ENCODE data around the gene FCRL6.

FCRL6 gene

DNA sequence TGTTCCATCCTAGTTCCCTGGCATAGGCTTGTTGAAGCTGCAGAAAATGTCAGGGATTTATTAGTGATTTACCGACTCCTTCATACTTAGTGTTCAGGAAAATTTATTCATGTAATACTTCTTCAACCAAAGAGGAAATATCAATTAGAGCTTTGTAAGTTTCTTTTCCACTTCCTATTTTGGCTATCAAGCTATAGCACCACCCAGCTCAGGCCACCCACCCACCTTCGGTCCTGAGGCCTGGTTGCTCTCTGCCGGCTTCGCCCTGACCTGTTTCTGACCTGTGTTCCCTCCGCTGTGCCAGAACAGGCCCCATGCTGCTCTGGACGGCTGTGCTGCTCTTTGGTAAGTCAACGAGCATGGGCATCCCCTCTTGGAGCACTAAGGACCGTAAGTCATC is at the start of gene FCRL6:
TSS of gene FCRL6 (plus strand) at position 250 of the 400 bp plus-strand sequence. CDS start at position 315, 65 bp downstream.
- no peaks in the 10 kb centered on the region for H3K27me3 ChIP-seq (ENCODE audit: insufficient read depth, low read length)
- no peak within 1 kb of the TSS for H3K27ac ChIP-seq (ENCODE audit: low read depth, low read length, poor library complexity, severe bottlenecking)

GRCh38 chr1:159753386-159753785 is 48.8 kb upstream of the FCRL6 start:
- H3K4me2 ChIP-seq (ENCODE audit: low read length) = no peak overlapping the region
- H3K9me2 ChIP-seq (ENCODE audit: low read depth, low read length) = no peaks in the 10 kb centered on the region
- no peaks in the 10 kb centered on the region for H4K20me1 ChIP-seq (ENCODE audit: insufficient read depth, low read length)
- TF ChIP-seq, protein P1, sequence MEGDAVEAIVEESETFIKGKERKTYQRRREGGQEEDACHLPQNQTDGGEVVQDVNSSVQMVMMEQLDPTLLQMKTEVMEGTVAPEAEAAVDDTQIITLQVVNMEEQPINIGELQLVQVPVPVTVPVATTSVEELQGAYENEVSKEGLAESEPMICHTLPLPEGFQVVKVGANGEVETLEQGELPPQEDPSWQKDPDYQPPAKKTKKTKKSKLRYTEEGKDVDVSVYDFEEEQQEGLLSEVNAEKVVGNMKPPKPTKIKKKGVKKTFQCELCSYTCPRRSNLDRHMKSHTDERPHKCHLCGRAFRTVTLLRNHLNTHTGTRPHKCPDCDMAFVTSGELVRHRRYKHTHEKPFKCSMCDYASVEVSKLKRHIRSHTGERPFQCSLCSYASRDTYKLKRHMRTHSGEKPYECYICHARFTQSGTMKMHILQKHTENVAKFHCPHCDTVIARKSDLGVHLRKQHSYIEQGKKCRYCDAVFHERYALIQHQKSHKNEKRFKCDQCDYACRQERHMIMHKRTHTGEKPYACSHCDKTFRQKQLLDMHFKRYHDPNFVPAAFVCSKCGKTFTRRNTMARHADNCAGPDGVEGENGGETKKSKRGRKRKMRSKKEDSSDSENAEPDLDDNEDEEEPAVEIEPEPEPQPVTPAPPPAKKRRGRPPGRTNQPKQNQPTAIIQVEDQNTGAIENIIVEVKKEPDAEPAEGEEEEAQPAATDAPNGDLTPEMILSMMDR (IDR thresholded peaks at IDR 0.05; ENCODE audit: low read length) = no peak
- no peak for TF ChIP-seq EZH2 (IDR thresholded peaks at IDR 0.05; ENCODE audit: borderline replicate concordance, low read length)
- no peaks in the 10 kb centered on the region for H3K9me3 ChIP-seq (ENCODE audit: low read length)
- no peaks in the 10 kb centered on the region for H3K4me1 ChIP-seq (ENCODE audit: insufficient read depth, low read length, severe bottlenecking)
- no peaks in the 10 kb centered on the region for H3K79me2 ChIP-seq (ENCODE audit: insufficient read depth, low read length)
- H3F3A ChIP-seq (ENCODE audit: insufficient read depth, low read length) = no peaks in the 10 kb centered on the region
- no peaks in the 10 kb centered on the region for H3K27me3 ChIP-seq (ENCODE audit: insufficient read depth, low read length)
- no peak overlapping the region for H2AFZ ChIP-seq (ENCODE audit: low read length)
- no peak overlapping the region for H3K9ac ChIP-seq (ENCODE audit: low read length)
- no peak overlapping the region for H3K4me3 ChIP-seq (ENCODE audit: low read depth, low read length, poor library complexity, severe bottlenecking)
- no peak overlapping the region for H3K27ac ChIP-seq (ENCODE audit: low read depth, low read length, poor library complexity, severe bottlenecking)
- no peaks in the 10 kb centered on the region for H3K36me3 ChIP-seq (ENCODE audit: insufficient read depth, low read length)

More for the DNA sequence above, at the start of gene FCRL6:
- H3K4me3 ChIP-seq (ENCODE audit: low read depth, low read length, poor library complexity, severe bottlenecking) = no peak within 1 kb of the TSS
- H2AFZ ChIP-seq (ENCODE audit: low read length) = no peak within 1 kb of the TSS
- no peaks in the 10 kb centered on the region for H3K79me2 ChIP-seq (ENCODE audit: insufficient read depth, low read length)
- no peaks in the 10 kb centered on the region for H3K36me3 ChIP-seq (ENCODE audit: insufficient read depth, low read length)
- TF ChIP-seq, protein P1 (IDR thresholded peaks at IDR 0.05; ENCODE audit: low read length) = no peak
- no peak for TF ChIP-seq EZH2 (IDR thresholded peaks at IDR 0.05; ENCODE audit: borderline replicate concordance, low read length)
- no peaks in the 10 kb centered on the region for H3K9me3 ChIP-seq (ENCODE audit: low read length)
- no peak within 1 kb of the TSS for H3K4me2 ChIP-seq (ENCODE audit: low read length)
- no peaks in the 10 kb centered on the region for H3K4me1 ChIP-seq (ENCODE audit: insufficient read depth, low read length, severe bottlenecking)
- H3K9ac ChIP-seq (ENCODE audit: low read length) = no peak within 1 kb of the TSS
- no peaks in the 10 kb centered on the region for H4K20me1 ChIP-seq (ENCODE audit: insufficient read depth, low read length)
- no peaks in the 10 kb centered on the region for H3F3A ChIP-seq (ENCODE audit: insufficient read depth, low read length)
- H3K9me2 ChIP-seq (ENCODE audit: low read depth, low read length) = no peaks in the 10 kb centered on the region

DNA sequence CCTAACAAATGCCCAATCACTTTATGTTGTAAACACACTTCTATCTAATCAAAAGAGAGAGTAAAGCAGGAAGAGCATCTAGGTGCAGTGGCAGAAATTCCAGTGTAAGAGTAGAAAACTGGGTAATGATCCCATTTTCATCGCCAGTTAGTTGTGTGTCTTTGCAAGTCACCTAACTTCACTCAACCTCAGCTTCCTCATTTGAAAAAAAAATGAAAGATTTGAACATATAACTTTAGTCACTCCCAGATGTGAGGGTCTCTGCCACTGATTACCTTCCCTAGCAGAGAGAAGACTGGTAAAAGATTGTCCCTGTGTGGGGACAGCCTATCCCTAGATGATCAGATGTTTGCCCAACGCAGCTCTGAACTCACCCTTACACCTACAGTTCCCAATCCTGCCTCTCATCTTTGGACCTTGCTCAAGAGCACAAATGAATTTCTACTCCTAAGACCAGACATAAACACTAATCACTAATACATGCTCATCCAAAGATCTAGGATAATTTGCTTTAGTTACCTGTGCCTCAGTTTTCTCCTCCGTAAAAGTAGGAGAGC is 46.6 kb upstream of the FCRL6 start:
- no peak overlapping the region for H3K4me3 ChIP-seq (ENCODE audit: low read depth, low read length, poor library complexity, severe bottlenecking)
- no peaks in the 10 kb centered on the region for H3K79me2 ChIP-seq (ENCODE audit: insufficient read depth, low read length)
- no peaks in the 10 kb centered on the region for H4K20me1 ChIP-seq (ENCODE audit: insufficient read depth, low read length)
- H3K9me3 ChIP-seq (ENCODE audit: low read length) = no peaks in the 10 kb centered on the region
- no peak overlapping the region for H3K27ac ChIP-seq (ENCODE audit: low read depth, low read length, poor library complexity, severe bottlenecking)
- H3K4me1 ChIP-seq (ENCODE audit: insufficient read depth, low read length, severe bottlenecking) = no peaks in the 10 kb centered on the region
- no peak overlapping the region for H3K9ac ChIP-seq (ENCODE audit: low read length)
- no peaks in the 10 kb centered on the region for H3K27me3 ChIP-seq (ENCODE audit: insufficient read depth, low read length)
- H2AFZ ChIP-seq (ENCODE audit: low read length) = no peak overlapping the region
- H3K9me2 ChIP-seq (ENCODE audit: low read depth, low read length) = no peaks in the 10 kb centered on the region
- no peak overlapping the region for H3K4me2 ChIP-seq (ENCODE audit: low read length)
- H3F3A ChIP-seq (ENCODE audit: insufficient read depth, low read length) = no peaks in the 10 kb centered on the region
- TF ChIP-seq EZH2 (IDR thresholded peaks at IDR 0.05; ENCODE audit: borderline replicate concordance, low read length) = no peak
- TF ChIP-seq, protein P1 (IDR thresholded peaks at IDR 0.05; ENCODE audit: low read length) = no peak
- no peaks in the 10 kb centered on the region for H3K36me3 ChIP-seq (ENCODE audit: insufficient read depth, low read length)

Data from OCI-LY1 (cell line).